Spleen (tissue), 11 donors: ENCODE results near the gene PPME1. TPM values are rescaled to one million over a fixed set of nuclear protein-coding genes. Genes with fewer than 3 reads are reported as not detected.

Experiments
- DNase-seq: peaks from one replicate; pipeline ENCODE4 v3.0.0-alpha.2; 2020
- H3K27ac ChIP-seq, 8 donors: fragments of 200-600 bp; sonication (generic) in 7 of 8; 1 replicate in 4 of 8; 2 replicates in 4 of 8; pipeline versions ENCODE4 v1.5.0 to v1.8.0; 2016 to 2021; ENCODE audit warnings: inconsistent platforms in 4 of 8, mild to moderate bottlenecking in 4 of 8, moderate library complexity in 1 of 8
- H3K27me3 ChIP-seq, 7 donors: fragments of 200-600 bp; sonication (generic) in 6 of 7; replicated peaks in 1 of 7; 1 replicate in 4 of 7; 2 replicates in 3 of 7; pipeline versions ENCODE4 v1.5.0 to v1.8.0; 2016 to 2021; ENCODE audit warnings: inconsistent platforms in 3 of 7, mild to moderate bottlenecking in 1 of 7
- H3K36me3 ChIP-seq, 6 donors: fragments of 200-600 bp; sonication (generic) in 5 of 6; 1 replicate in 4 of 6; 2 replicates in 2 of 6; pipeline versions ENCODE4 v1.5.0 to v1.8.0; 2016 to 2021; ENCODE audit warnings: inconsistent platforms in 2 of 6
- H3K4me1 ChIP-seq, 6 donors: fragments of 200-600 bp; sonication (generic) in 5 of 6; 1 replicate in 3 of 6; 2 replicates in 3 of 6; pipeline versions ENCODE4 v1.5.0 to v1.8.0; 2016 to 2021; ENCODE audit warnings: inconsistent platforms in 3 of 6
- H3K4me3 ChIP-seq, 8 donors: fragments of 200-600 bp; sonication (generic) in 7 of 8; 1 replicate in 4 of 8; 2 replicates in 4 of 8; pipeline versions ENCODE4 v1.5.0 to v1.8.0; 2016 to 2021; ENCODE audit warnings: inconsistent platforms in 4 of 8, mild to moderate bottlenecking in 4 of 8, moderate library complexity in 2 of 8
- H3K9me3 ChIP-seq, 8 donors: fragments of 200-600 bp; sonication (generic) in 7 of 8; 1 replicate in 4 of 8; 2 replicates in 4 of 8; pipeline versions ENCODE4 v1.5.0 to v1.8.0; 2016 to 2021; ENCODE audit warnings: inconsistent platforms in 4 of 8
- CTCF ChIP-seq, 11 experiments: fragments of 200-600 bp in 7 of 11; fragments of 450-650 bp in 4 of 11; sonication (generic) in 4 of 11; IDR thresholded peaks in 8 of 11; conservative IDR thresholded peaks in 3 of 11; 1 replicate in 7 of 11; 2 replicates in 4 of 11; pipeline versions ENCODE4 v1.4.0 to v1.8.0; 2016 to 2021; ENCODE audit warnings: antibody characterized with exemption in 11 of 11, inconsistent platforms in 4 of 11, mild to moderate bottlenecking in 1 of 11
- POLR2A ChIP-seq, 3 donors: fragments of 450-650 bp; IDR thresholded peaks; one replicate each; pipeline ENCODE4 v1.5.1; 2017; ENCODE audit warnings: antibody characterized with exemption in 3 of 3, mild to moderate bottlenecking in 1 of 3
- POLR2AphosphoS5 ChIP-seq, 3 donors: sonication (generic); formaldehyde crosslinking; IDR thresholded peaks; one replicate each; pipeline ENCODE4 v1.5.1; 2017; ENCODE audit warnings: antibody characterized with exemption in 3 of 3
- WGBS, 5 donors: extraction: QIAGEN DNeasy Blood & Tissue Kit in 3 of 5; methylation state at CpG; one replicate each; pipeline versions ENCODE4 v1.1.5 to v1.1.7; 2013 to 2018; 5-methylcytosine and 5-hydroxymethylcytosine counted together
- intact Hi-C: fragments of 100-400 bp; cut with DNase I; formaldehyde crosslinking; loops from one replicate; pipeline ENCODE4 v1.15.0; 2023; ENCODE audit warnings: low total_unique reads
- polyA plus RNA-seq, 3 donors: library from polyadenylated mRNA; stranded (reverse); fragments of 200-250 nt; gene quantifications; one replicate each; pipeline ENCODE4 v1.2.1, GENCODE V29; 2013
- total RNA-seq, 7 donors: library from RNA; depleted of rRNA in 3 of 7; stranded (reverse); fragments of >200 nt in 3 of 7; fragmentation: NEBNext Ultra II Directional in 4 of 7; extraction: Animal tissue kit (Norgen Biotek cat#: 25700) in 4 of 7; gene quantifications; one replicate each; pipeline versions ENCODE4 v1.1.0 to v1.2.1, GENCODE V29; 2016 to 2021
- donor health status: healthy with polysubstance abuse.
- donor health status: DM: no; HTN: no; CAD: no; lungs with moderate emphysema.
- donor health status: DM: no; HTN: no; CAD: no.
- donor health status: Bipolar disorder and iron deficiency.
- donor health status: healthy.
- donor health status: DM: no; HTN: no; CAD: no.
- donor health status: DM: yes; HTN: yes; CAD: no.

PPME1 gene
- total and polyA plus RNA-seq, 10 donors = 5.9 to 32.0 (median 18.5) TPM

GRCh38 chr11:74206746-74207145 is 35.7 kb downstream of the PPME1 start:
- intact Hi-C loops = no loop called here
- Histone ChIP-seq H3K4me3 (no peak overlapping the region), H3K36me3 (peaks cover 0 to 72% (median 14%) of the 10 kb centered on the region in 6 donors), H3K9me3 (no peaks in the 10 kb centered on the region), H3K4me1 (no peaks in the 10 kb centered on the region), H3K27ac (no peak overlapping the region), H3K27me3 (no peaks in the 10 kb centered on the region)
- no peak for DNase-seq
- WGBS, 5 donors = 94 to 100% (median 97%) methylated on average over 1 of the region's 1 CpG
- TF ChIP-seq POLR2AphosphoS5 (IDR thresholded peaks at IDR 0.05) (no peak), CTCF (IDR thresholded peaks at IDR 0.05 in 8 of 11, conservative IDR thresholded peaks at IDR 0.05 in 3 of 11) (no peak), POLR2A (IDR thresholded peaks at IDR 0.05) (no peak)

GRCh38 chr11:74208507-74208906 is 37.4 kb downstream of the PPME1 start:
- no peak overlapping the region for H3K4me3 ChIP-seq
- peaks cover 0 to 6% (median 2%) of the 10 kb centered on the region in 8 donors for H3K9me3 ChIP-seq
- no peaks in the 10 kb centered on the region for H3K27me3 ChIP-seq
- intact Hi-C loops = no loop called here
- H3K27ac ChIP-seq = no peak overlapping the region
- no peaks in the 10 kb centered on the region for H3K4me1 ChIP-seq
- TF ChIP-seq POLR2A (IDR thresholded peaks at IDR 0.05) = no peak
- no peak for TF ChIP-seq POLR2AphosphoS5 (IDR thresholded peaks at IDR 0.05)
- TF ChIP-seq CTCF (IDR thresholded peaks at IDR 0.05 in 8 of 11, conservative IDR thresholded peaks at IDR 0.05 in 3 of 11) = no peak
- peaks cover 0 to 89% (median 18%) of the 10 kb centered on the region in 6 donors for H3K36me3 ChIP-seq
- DNase-seq = no peak

DNA sequence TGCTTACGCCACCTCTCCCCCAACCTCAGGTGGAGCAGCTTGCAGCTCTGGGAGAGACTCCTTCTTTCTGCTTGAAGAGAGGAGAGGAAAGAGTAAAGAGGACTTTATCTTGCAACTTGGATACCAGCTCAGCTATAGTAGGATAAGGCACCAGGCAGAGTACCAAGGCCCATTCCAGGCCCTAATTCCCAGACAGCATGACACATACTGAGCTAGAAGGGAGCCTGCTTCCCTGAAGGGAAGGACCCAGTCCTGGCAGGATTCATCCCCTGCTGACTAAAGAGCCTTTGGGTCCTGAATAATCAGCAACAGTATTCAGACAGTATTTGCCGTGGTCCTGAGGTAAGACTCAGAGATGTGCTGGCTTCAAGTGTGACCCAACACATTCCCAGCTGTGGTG is 41.4 kb downstream of the PPME1 start:
- intact Hi-C loops = no loop called here
- no peak for DNase-seq
- no peak for TF ChIP-seq POLR2A (IDR thresholded peaks at IDR 0.05)
- no peak for TF ChIP-seq POLR2AphosphoS5 (IDR thresholded peaks at IDR 0.05)
- TF ChIP-seq CTCF (IDR thresholded peaks at IDR 0.05 in 8 of 11, conservative IDR thresholded peaks at IDR 0.05 in 3 of 11) = no peak
- 96 to 100% (median 99%) methylated on average over 2 of the region's 2 CpGs for WGBS, 5 donors
- Histone ChIP-seq H3K27me3 (no peaks in the 10 kb centered on the region), H3K36me3 (peaks cover 0 to 71% (median 16%) of the 10 kb centered on the region in 6 donors), H3K27ac (no peak overlapping the region), H3K9me3 (peaks cover 0 to 16% (median 9%) of the 10 kb centered on the region in 8 donors), H3K4me1 (no peaks in the 10 kb centered on the region), H3K4me3 (no peak overlapping the region)

- DNase-seq = no peak
- TF ChIP-seq CTCF (IDR thresholded peaks at IDR 0.05 in 8 of 11, conservative IDR thresholded peaks at IDR 0.05 in 3 of 11) (no peak), POLR2A (IDR thresholded peaks at IDR 0.05) (no peak), POLR2AphosphoS5 (IDR thresholded peaks at IDR 0.05) (no peak)
- 93 to 100% (median 97%) methylated on average over 1 of the region's 1 CpG for WGBS, 5 donors
- Histone ChIP-seq H3K4me1 (no peaks in the 10 kb centered on the region), H3K27ac (no peak overlapping the region), H3K36me3 (peaks cover 0 to 10% (median 2%) of the 10 kb centered on the region in 6 donors), H3K27me3 (no peaks in the 10 kb centered on the region), H3K4me3 (no peak overlapping the region), H3K9me3 (no peaks in the 10 kb centered on the region)
- intact Hi-C loops = no loop called here
Observed at GRCh38 chr11:74220376-74220775, 49.3 kb downstream of the PPME1 start.
